Measurements from ENCODE around the gene SOX21. TPM values are rescaled to one million over a fixed set of nuclear protein-coding genes. Genes with fewer than 3 reads are reported as not detected.
A peak's percentile ranks its signal among the peaks of the same experiment; 100 is the strongest.
"Not testable (repeated sequence)": the region's sequence is repeated elsewhere in the genome, so short reads cannot be mapped to it uniquely, and the experiment has no call there.

The SOX21 gene
- 0.16 and 0.21 TPM in 2 replicates for total RNA-seq

- H3K27me3 Mint-ChIP-seq (ENCODE audit: low read depth): peaks cover 79% of the 10 kb centered on the region
- H3K9me3 Mint-ChIP-seq: no peaks in the 10 kb centered on the region
Observed at GRCh38 chr13:94712287-94712811, at the start of gene SOX21. TSS of gene SOX21 (minus strand) at chr13:94712545. CDS start at chr13:94712049, 496 bp downstream.

GRCh38 chr13:94761407-94761806 is 49.1 kb upstream of the SOX21 start:
- no peaks in the 10 kb centered on the region for H3K36me3 Mint-ChIP-seq (ENCODE audit: low read depth)
- no peak overlapping the region for H3K4me3 Mint-ChIP-seq (ENCODE audit: low read depth)
- H3K9me3 Mint-ChIP-seq: no peaks in the 10 kb centered on the region
- H3K27me3 Mint-ChIP-seq (ENCODE audit: low read depth): peaks cover 17% of the 10 kb centered on the region
- intact Hi-C loops (cut with micrococcal nuclease): no loop called here
- H3K27ac Mint-ChIP-seq: no peak overlapping the region
- DNase-seq (ENCODE audit: low spot score): no peak
- H3K4me1 Mint-ChIP-seq (ENCODE audit: low read depth): no peaks in the 10 kb centered on the region

More at GRCh38 chr13:94712287-94712811, at the start of gene SOX21:
- Mint-ChIP-seq H3K36me3 (ENCODE audit: low read depth) (no peaks in the 10 kb centered on the region), H3K27ac (no peak within 1 kb of the TSS), H3K4me3 (ENCODE audit: low read depth) (peak within 1 kb of the TSS; percentile 66), H3K4me1 (ENCODE audit: low read depth) (peaks cover 11% of the 10 kb centered on the region)
- intact Hi-C loops (cut with micrococcal nuclease): loop anchor here (2.0 to 5.0 kb wide), 3 partner anchors 440 to 1380 kb away; partner anchors contain the start of gene HS6ST3
- DNase-seq (ENCODE audit: low spot score): no peak

GRCh38 chr13:94759120-94759728 is 46.9 kb upstream of the SOX21 start:
- intact Hi-C loops (cut with micrococcal nuclease): no loop called here
- Mint-ChIP-seq H3K27ac (no peak overlapping the region), H3K36me3 (ENCODE audit: low read depth) (no peaks in the 10 kb centered on the region), H3K9me3 (no peaks in the 10 kb centered on the region), H3K27me3 (ENCODE audit: low read depth) (peaks cover 17% of the 10 kb centered on the region), H3K4me1 (ENCODE audit: low read depth) (no peaks in the 10 kb centered on the region), H3K4me3 (ENCODE audit: low read depth) (no peak overlapping the region)
- no peak for DNase-seq (ENCODE audit: low spot score)

- Mint-ChIP-seq H3K27ac (no peak overlapping the region), H3K4me1 (ENCODE audit: low read depth) (no peaks in the 10 kb centered on the region), H3K36me3 (ENCODE audit: low read depth) (no peaks in the 10 kb centered on the region), H3K4me3 (ENCODE audit: low read depth) (no peak overlapping the region), H3K27me3 (ENCODE audit: low read depth) (peaks cover 17% of the 10 kb centered on the region), H3K9me3 (no peaks in the 10 kb centered on the region)
- intact Hi-C loops (cut with micrococcal nuclease): no loop called here
- DNase-seq (ENCODE audit: low spot score): no peak
Observed at GRCh38 chr13:94758436-94758960, 46.2 kb upstream of the SOX21 start.

GRCh38 chr13:94753327-94753726 is 41.0 kb upstream of the SOX21 start:
- Mint-ChIP-seq H3K9me3 (no peaks in the 10 kb centered on the region), H3K27me3 (ENCODE audit: low read depth) (peaks cover 12% of the 10 kb centered on the region), H3K4me1 (ENCODE audit: low read depth) (no peaks in the 10 kb centered on the region), H3K4me3 (ENCODE audit: low read depth) (no peak overlapping the region), H3K36me3 (ENCODE audit: low read depth) (no peaks in the 10 kb centered on the region), H3K27ac (no peak overlapping the region)
- intact Hi-C loops (cut with micrococcal nuclease): no loop called here
- DNase-seq (ENCODE audit: low spot score): no peak

- H3K9me3 Mint-ChIP-seq: no peaks in the 10 kb centered on the region
- intact Hi-C loops (cut with micrococcal nuclease): no loop called here
- H3K27ac Mint-ChIP-seq: no peak overlapping the region
- H3K27me3 Mint-ChIP-seq (ENCODE audit: low read depth): peaks cover 11% of the 10 kb centered on the region
- no peak for DNase-seq (ENCODE audit: low spot score)
- H3K36me3 Mint-ChIP-seq (ENCODE audit: low read depth): no peaks in the 10 kb centered on the region
- H3K4me3 Mint-ChIP-seq (ENCODE audit: low read depth): no peak overlapping the region
- H3K4me1 Mint-ChIP-seq (ENCODE audit: low read depth): no peaks in the 10 kb centered on the region
Observed at GRCh38 chr13:94749162-94749561, 36.8 kb upstream of the SOX21 start.

- no peak for DNase-seq (ENCODE audit: low spot score)
- intact Hi-C loops (cut with micrococcal nuclease): no loop called here
Observed at GRCh38 chr13:94739235-94739634, 26.9 kb upstream of the SOX21 start.

GRCh38 chr13:94731028-94731427 is 18.7 kb upstream of the SOX21 start:
- no peak overlapping the region for H3K27ac Mint-ChIP-seq
- intact Hi-C loops (cut with micrococcal nuclease): no loop called here
- H3K9me3 Mint-ChIP-seq: peaks cover under 1% of the 10 kb centered on the region
- DNase-seq (ENCODE audit: low spot score): no peak
- no peaks in the 10 kb centered on the region for H3K27me3 Mint-ChIP-seq (ENCODE audit: low read depth)
- no peaks in the 10 kb centered on the region for H3K36me3 Mint-ChIP-seq (ENCODE audit: low read depth)
- H3K4me3 Mint-ChIP-seq (ENCODE audit: low read depth): no peak overlapping the region
- no peaks in the 10 kb centered on the region for H3K4me1 Mint-ChIP-seq (ENCODE audit: low read depth)

More at GRCh38 chr13:94739235-94739634, 26.9 kb upstream of the SOX21 start:
- Mint-ChIP-seq H3K27me3 (ENCODE audit: low read depth) (no peaks in the 10 kb centered on the region), H3K27ac (no peak overlapping the region), H3K4me1 (ENCODE audit: low read depth) (no peaks in the 10 kb centered on the region), H3K4me3 (ENCODE audit: low read depth) (no peak overlapping the region), H3K36me3 (ENCODE audit: low read depth) (no peaks in the 10 kb centered on the region), H3K9me3 (no peaks in the 10 kb centered on the region)

GRCh38 chr13:94729941-94730340 is 17.6 kb upstream of the SOX21 start:
- H3K4me1 Mint-ChIP-seq (ENCODE audit: low read depth); DNase-seq (ENCODE audit: low spot score); H3K36me3 Mint-ChIP-seq (ENCODE audit: low read depth); intact Hi-C loops (cut with micrococcal nuclease); H3K27me3 Mint-ChIP-seq (ENCODE audit: low read depth); H3K4me3 Mint-ChIP-seq (ENCODE audit: low read depth); H3K9me3 Mint-ChIP-seq; H3K27ac Mint-ChIP-seq: not testable (repeated sequence)

GRCh38 chr13:94726425-94726824 is 14.1 kb upstream of the SOX21 start:
- H3K4me3 Mint-ChIP-seq (ENCODE audit: low read depth): no peak overlapping the region
- no peak overlapping the region for H3K27ac Mint-ChIP-seq
- no peaks in the 10 kb centered on the region for H3K36me3 Mint-ChIP-seq (ENCODE audit: low read depth)
- peaks cover 2% of the 10 kb centered on the region for H3K27me3 Mint-ChIP-seq (ENCODE audit: low read depth)
- no peaks in the 10 kb centered on the region for H3K4me1 Mint-ChIP-seq (ENCODE audit: low read depth)
- DNase-seq (ENCODE audit: low spot score): no peak
- intact Hi-C loops (cut with micrococcal nuclease): no loop called here
- H3K9me3 Mint-ChIP-seq: peaks cover 5% of the 10 kb centered on the region

- intact Hi-C loops (cut with micrococcal nuclease): no loop called here
- Mint-ChIP-seq H3K4me3 (ENCODE audit: low read depth) (no peak overlapping the region), H3K9me3 (peaks cover 5% of the 10 kb centered on the region), H3K36me3 (ENCODE audit: low read depth) (no peaks in the 10 kb centered on the region), H3K27ac (no peak overlapping the region), H3K4me1 (ENCODE audit: low read depth) (no peaks in the 10 kb centered on the region), H3K27me3 (ENCODE audit: low read depth) (peaks cover 10% of the 10 kb centered on the region)
- DNase-seq (ENCODE audit: low spot score): no peak
Observed at GRCh38 chr13:94722609-94723345, 10.4 kb upstream of the SOX21 start.

- DNase-seq (ENCODE audit: low spot score); intact Hi-C loops (cut with micrococcal nuclease); H3K27ac Mint-ChIP-seq; H3K36me3 Mint-ChIP-seq (ENCODE audit: low read depth); H3K9me3 Mint-ChIP-seq; H3K4me1 Mint-ChIP-seq (ENCODE audit: low read depth); H3K4me3 Mint-ChIP-seq (ENCODE audit: low read depth): not testable (repeated sequence)
- peaks cover 48% of the 10 kb centered on the region for H3K27me3 Mint-ChIP-seq (ENCODE audit: low read depth)
Observed at GRCh38 chr13:94718697-94719096, 6.4 kb upstream of the SOX21 start.

GRCh38 chr13:94717916-94718315 is 5.6 kb upstream of the SOX21 start:
- no peaks in the 10 kb centered on the region for H3K9me3 Mint-ChIP-seq
- no peaks in the 10 kb centered on the region for H3K4me1 Mint-ChIP-seq (ENCODE audit: low read depth)
- no peak overlapping the region for H3K4me3 Mint-ChIP-seq (ENCODE audit: low read depth)
- DNase-seq (ENCODE audit: low spot score): no peak
- no peaks in the 10 kb centered on the region for H3K36me3 Mint-ChIP-seq (ENCODE audit: low read depth)
- no peak overlapping the region for H3K27ac Mint-ChIP-seq
- intact Hi-C loops (cut with micrococcal nuclease): no loop called here
- H3K27me3 Mint-ChIP-seq (ENCODE audit: low read depth): peaks cover 50% of the 10 kb centered on the region

Measured in activated T-helper 2 cell treated with anti-CD3 and anti-CD28 coated beads, Interferon-gamma antibody, Interleukin-2, Interleukin-4, amounts not matched to agents 10 μg/mL and 5 μg/mL and 100 μg/mL, durations not matched to agents 14 hours and 24 hours and 36 hours (primary cell).